GM21825 (cell line): ENCODE data around the gene HOXC11.

Experiments
- ATAC-seq: cut with Tn5 transposase; IDR thresholded peaks from one replicate; pipeline ENCODE4 v1.9.1; 2021; ENCODE audit warnings: mild to moderate bottlenecking, moderate library complexity; ENCODE audit not compliant: unreplicated experiment

The HOXC11 gene

GRCh38 chr12:53972722-53973235 lies at the start of gene HOXC11:
HOXC11 (plus strand) TSS chr12:53973126; CDS start chr12:53973242, 116 bp downstream.
- no peak for ATAC-seq

DNA sequence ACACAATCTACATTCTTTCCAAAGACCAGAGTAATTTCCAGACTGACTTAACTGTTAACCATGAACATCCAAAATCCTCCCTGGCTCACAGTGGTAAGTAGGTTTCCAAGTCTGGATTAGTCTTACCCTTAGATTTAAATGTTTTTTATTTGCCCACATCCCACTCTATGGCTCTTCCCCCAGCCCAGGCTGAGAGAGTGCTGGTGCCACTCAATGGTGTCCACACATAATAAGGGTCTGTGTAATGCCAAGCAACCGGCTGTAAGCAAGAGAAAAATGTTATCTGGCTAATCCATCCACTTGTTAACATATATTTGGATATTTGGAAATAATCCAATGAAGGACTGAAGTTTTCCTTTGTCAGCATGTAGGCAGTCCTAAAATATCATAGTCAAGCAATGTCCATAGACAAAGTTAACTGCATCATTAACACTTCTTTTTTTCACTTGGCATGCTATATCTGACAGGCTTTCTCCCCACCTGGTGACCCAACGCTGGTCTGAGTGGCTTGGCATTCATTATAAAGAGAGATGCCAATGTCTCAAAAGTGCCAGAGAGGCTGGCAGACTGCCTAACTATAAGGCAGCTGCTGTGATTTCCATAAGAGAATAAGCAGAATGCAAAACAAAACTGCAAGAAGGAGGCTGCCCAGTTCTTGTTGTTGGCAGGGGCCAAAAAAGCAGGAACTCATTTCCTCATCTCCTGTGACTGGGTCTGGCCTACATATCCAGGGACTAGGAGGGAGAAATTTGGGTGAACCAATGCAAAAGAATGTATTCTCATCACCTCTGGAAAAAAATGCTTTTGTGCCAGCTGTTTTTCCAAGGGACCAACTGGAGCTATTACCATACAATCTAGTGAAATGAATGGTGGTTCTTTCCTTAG lies 48.2 kb upstream of the HOXC11 start:
- ATAC-seq = no peak

DNA sequence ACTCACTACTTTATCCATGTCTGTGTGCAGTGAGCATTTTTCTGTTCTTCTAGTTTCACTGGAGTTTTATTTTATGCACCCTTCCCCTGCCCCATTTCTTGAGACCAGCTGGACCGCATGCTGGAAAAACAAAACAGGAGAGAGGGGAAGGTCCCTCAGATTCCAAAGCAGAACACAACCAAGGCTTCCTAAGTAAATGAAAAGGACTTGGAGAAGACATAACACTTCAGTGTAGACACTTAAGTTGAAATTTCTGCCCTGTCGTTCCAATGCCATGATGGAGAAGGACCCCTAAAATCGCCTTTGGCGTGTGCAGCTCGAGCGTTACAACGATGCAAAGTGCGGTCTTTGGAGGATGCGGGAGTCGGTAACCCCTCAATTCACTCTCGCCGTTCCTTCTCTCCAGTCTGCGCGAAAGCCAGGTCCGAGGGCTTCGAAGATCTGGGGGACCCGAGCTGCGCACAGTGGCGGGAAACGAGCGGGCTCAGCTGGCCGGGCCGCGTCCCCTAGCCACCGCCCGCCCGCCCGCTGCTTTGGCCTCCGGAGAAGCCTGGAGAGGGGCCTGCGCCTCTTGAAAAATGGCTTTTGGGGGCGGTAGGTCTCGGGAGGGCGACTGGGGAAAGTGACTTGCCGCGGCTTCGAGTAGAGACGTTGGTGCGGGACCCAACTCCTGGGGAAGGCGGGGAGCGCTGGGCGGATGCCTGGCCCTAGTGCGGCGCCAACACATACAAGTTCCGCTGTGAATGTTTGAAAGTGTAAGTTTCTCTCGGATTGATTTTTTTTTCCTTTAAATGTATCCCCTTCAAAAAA lies 45.5 kb upstream of the HOXC11 start:
- ATAC-seq = no peak

- ATAC-seq = no peak
These were observed 44.7 kb upstream of the HOXC11 start for GRCh38 chr12:53928054-53928835.

- ATAC-seq = no peak
These were observed 43.4 kb upstream of the HOXC11 start for GRCh38 chr12:53929527-53929926.

DNA sequence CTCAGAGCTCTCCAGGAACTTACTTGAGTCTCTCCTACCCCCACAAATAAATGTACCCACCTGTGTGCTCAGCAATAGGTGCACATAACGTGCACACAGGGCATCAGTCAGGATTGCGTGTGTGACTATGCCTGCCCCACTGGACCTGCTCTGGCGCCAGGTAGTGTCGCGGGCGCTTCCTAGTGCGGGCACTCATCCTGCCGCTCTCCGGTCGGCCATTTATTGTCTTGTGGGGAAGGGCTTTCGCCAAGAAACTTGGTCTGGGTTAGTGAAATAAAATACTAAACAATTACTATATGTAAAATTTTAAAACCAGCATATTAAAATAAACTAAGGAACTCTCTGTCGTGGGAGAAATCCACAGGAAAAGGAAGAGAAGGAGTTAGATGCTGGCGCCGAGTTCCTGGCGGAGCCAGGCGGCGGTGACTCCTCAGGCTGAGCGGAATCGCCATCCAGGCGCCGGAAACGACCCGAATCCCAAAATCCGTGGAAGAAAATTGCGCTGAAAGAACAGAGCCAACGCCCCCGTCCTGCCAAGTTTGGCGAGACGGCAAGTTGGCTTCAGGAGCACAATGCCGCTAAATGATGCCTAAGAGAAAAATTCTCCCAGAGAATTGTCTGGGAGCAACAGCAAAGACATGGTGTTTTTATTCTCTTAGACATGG lies 42.2 kb upstream of the HOXC11 start:
- ATAC-seq = no peak

DNA sequence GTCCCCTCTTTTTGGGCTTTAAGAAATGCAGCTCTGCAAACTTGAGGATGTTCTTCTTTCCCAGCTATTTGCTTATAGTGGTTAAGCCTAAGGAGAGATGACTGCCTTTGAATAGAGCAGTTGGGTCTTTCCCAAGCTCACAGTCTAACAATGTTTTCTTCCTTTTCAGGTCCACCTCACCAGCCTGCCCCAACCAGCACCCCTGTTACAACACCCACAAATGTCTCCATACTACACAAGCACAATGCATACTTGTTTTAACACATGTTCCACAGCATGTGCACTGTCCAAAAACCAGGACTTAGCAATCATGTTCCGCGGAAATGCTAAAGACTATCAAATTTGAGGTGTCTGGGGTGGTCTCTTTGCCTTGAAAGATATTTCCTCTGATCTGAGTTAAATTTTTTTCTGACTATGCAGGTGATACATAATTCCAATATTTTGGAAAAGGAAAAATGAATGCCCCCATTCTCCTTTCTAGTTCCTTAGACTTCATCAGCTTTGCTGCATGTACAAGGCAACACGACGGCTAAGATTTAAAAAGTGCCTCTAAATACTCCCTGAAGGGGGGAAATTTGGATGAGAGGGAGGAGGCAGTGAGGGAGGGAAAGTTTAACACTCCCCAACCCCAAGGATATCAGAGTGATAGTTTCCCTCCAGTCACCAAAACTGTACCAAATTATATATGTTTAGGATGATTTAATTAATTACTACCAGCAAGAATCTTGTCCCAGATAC lies 40.9 kb upstream of the HOXC11 start:
- no peak for ATAC-seq

DNA sequence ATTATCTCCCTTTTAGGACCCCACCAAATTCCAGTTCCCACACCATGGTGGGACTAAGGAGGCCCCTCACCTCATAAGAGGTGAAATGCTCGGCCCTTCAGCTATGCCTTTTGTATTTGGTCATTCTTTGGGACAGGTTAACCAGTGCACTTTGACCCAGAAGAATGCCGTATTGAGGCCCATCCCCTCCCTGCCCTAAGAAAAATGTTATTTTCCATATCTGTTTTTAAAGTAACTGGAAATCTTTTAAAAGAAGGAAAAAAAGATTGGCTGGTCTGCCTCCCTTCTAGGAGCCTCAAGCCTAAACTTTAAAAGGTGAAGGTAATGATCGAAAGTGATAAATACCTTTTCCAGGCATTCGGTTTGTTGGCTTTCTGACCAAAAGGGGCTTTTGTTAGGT lies 40.0 kb upstream of the HOXC11 start:
- ATAC-seq = no peak

DNA sequence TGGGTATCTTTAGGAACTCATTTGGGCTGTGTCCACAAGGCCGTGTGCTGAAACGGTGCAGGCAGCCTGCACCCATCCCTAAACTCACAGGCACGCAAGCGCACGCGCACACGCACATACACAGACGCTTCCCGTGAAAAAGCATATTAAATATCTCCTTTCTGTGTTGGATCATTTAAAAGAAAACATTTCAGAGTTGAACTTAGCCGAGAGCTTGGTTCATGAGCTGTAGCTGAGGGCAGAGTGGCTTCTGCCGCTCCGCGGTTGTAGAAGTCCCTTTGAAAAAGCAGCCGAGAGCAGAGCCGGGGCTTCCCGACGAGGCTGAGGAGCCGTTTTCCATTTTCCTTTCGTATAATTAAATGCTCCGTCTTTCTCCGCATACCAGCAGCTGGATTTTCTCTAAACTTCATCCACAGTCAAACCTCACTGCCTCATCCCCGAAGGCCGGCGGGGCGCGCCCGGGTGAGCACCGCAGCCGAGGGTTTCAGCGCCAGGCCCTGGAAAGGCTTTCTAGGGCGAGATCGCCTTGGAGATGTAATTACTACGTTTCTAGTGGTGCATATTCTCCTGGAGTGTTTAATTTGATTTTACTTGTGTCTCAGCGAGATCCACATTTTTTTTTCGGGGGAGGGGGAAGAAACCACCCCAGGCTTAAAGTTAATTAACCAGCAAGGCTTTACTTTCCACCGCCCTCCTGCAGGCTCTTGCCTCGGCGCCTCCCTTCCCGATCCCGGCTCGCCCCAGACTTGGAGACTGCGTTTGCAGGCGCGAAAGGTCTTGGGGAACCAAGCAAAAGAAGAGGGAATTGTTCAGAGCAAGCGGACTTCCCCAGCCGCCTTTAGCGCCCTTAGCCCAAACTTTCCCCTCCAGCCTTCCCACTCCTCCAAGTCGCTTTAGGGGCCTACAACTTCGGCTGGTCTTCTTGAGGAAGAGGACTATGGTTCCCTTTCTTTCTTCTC lies 37.3 kb upstream of the HOXC11 start:
- ATAC-seq = no peak

- no peak for ATAC-seq
These were observed 35.8 kb upstream of the HOXC11 start for GRCh38 chr12:53937099-53937498.

- no peak for ATAC-seq
These were observed 35.2 kb upstream of the HOXC11 start for GRCh38 chr12:53937596-53938325.

GRCh38 chr12:53938326-53939140 lies 34.4 kb upstream of the HOXC11 start, which contains the start of gene HOXC13:
HOXC13 (plus strand) TSS chr12:53938831; CDS start chr12:53938907, 76 bp downstream.
- ATAC-seq = no peak

- no peak for ATAC-seq
These were observed 33.5 kb upstream of the HOXC11 start for GRCh38 chr12:53939141-53940108.

DNA sequence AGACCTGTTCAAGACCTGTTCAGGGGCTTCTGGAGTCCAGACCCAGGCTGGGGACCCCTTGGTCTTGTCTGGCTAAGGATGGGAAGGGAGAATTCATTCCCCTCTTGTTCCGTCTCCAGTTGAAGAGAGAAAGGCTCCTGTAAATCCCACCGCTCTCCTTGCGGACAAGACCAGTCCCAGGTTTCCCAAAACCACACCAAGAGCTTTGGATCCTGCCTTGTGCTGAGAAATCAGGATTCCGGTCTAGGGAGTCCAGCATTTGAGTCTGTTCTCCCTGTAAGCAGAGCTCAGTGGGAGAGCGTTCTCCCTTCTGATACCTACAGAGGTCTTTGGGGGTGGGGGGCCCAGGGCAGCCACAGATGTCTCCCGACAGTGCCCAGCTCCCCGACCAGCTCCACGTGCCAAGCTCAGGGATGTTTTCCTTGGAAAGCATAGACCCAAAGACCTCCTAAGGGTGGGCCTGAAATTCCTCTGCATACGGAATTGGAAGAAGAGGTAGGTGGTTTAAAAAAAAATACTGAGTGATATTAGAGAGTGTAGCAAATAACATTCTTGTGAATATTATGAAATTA lies 32.4 kb upstream of the HOXC11 start:
- no peak for ATAC-seq

- no peak for ATAC-seq
These were observed 31.7 kb upstream of the HOXC11 start for GRCh38 chr12:53941187-53941586.
